NCI-H2081 (cell line): Measurements from ENCODE around the gene AUTS2.

Experiments used
- DNase-seq, 2 experiments: peaks; one replicate each; lab custom pipeline; 2025; lab: John Stamatoyannopoulos, UW

AUTS2 gene

GRCh38 chr7:69939317-69939716 is 341.0 kb downstream of the AUTS2 start:
- DNase-seq: no peak

GRCh38 chr7:69941077-69941651 is 342.9 kb downstream of the AUTS2 start:
- DNase-seq: no peak

DNA sequence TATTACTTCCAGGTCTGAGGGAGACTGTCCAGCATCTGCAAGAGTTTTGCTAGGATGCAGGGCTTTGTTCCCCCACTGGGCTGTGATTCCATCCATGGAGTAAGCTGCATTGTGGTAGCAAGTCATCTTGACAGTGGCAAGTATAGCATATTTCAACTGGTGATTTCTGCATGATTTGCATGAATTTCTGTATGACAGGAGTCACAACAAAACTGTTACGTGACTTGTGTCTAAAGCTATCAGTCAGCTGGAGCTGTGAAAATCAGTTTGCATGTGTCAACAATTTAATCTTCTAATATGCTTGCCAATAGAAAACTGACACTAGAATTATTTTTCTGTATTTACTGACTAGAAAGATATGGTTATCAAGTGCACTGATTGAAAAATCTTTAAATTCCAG is 344.3 kb downstream of the AUTS2 start:
- no peak for DNase-seq

DNA sequence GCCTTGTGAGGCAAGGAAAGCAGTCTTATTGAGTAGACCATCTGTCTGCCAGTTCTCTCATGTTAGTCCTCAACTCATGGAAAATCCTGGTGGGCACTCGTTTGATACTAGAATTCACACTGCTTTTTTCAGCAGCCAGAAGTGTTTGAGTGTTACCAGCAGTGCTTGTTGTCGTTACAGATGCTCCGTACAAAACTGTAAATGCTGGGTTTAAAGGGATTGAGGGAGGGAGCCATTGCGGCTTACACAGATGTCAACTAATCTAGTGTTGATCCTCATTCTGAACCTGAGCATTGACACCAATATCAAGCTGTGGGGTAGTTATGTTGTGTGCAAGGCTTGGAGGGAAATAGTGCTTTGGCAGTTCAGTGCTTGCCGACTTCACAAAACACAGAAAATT is 348.6 kb downstream of the AUTS2 start:
- DNase-seq: no peak

DNA sequence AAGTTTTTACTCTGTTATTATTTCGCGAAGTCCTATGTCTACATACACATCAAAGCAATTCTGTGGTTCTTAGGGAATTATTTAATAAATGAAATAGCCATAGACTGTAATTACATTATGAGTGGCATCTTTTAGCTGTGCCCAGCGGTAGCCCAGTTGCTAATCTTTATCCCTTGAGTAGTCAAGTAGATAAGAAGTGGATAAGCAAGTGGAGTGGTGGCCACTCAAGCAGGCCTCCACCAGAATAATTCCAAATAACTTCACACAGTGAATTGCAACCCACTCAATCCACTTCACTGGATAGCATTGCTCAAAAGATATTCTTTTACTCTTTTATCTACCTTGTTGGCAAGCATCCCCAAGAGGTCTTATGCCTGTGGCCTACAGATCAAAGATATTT is 349.7 kb downstream of the AUTS2 start:
- no peak for DNase-seq

GRCh38 chr7:69949122-69949521 is 350.8 kb downstream of the AUTS2 start:
- no peak for DNase-seq

DNA sequence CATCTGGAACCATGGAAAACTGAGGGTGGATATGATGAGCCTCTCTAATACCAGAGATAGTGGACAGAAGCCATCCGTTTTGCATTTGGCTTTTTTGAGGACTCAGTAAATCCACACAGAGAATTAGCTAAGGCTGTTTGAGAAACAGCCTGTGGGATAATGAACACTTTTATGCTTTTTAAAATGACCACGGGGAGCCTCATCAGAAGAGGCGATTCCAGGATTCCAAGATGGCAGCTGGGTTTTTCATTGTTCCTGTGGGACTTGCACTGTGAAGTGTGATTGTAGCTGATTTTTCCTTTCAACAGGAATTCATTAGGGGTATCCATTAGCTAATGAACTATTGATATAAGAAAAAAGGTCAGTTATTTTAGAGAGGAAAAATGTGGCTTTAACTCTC is 353.2 kb downstream of the AUTS2 start:
- DNase-seq: no peak

GRCh38 chr7:69953136-69954067 is 355.1 kb downstream of the AUTS2 start:
- no peak for DNase-seq

- DNase-seq: no peak
These were observed 358.3 kb downstream of the AUTS2 start for GRCh38 chr7:69956541-69956940.

DNA sequence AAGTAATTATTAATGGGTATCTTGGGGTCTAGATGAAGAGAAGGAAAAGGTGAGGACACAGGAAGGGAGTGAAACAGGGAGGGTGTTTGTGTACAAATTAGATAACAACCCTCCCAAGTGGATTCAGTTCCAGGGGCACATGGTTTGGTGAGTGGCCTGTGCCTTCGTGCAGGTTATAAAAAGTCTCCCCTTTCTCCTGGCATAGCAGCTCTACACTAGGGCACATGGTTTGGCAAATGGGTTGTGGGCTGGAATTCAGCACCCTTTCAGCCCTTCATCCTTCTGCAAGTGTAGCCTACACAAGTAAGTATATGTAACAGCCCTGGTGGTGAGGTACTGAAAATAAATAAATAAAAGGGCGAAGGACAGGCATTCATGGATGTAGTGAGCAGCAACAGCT is 359.4 kb downstream of the AUTS2 start:
- no peak for DNase-seq

DNA sequence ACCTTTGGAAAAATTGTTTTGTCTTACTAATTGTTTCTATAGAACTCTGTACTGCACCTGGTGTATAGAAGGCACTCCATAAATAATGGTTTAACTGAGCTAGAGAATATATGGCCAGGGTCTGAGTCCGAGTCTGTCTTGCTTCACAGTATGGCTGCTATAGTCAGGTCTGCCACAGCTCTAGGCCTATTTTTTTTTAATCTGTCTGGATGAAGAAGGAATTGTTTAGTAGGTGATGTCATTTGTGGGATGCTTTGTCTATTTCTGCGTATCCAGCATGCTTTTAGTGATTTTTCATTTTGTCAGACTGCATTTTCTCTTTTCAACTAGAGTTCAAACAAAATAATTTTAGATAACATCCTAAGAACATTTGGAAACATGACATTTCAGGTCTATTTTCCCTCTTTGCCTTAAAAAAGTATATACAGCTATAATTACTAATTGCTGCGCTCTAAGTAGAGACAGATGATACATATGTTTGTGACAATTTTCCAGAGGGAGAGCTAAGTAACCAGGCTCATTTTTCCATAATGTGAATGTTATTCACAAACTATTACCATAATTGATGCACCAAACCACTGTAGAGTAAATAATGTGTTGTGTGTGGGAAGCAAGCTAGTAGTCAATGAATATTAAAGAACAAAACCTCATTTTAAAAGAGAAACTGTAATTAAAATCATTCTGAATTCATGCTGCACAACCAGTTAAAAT is 361.7 kb downstream of the AUTS2 start:
- DNase-seq: peak in 1 of 2 experiments; percentile 53

GRCh38 chr7:69961436-69961835 is 363.2 kb downstream of the AUTS2 start:
- DNase-seq: no peak

- peak in 1 of 2 experiments; percentile 45 for DNase-seq
These were observed 364.2 kb downstream of the AUTS2 start for GRCh38 chr7:69962186-69963065.

DNA sequence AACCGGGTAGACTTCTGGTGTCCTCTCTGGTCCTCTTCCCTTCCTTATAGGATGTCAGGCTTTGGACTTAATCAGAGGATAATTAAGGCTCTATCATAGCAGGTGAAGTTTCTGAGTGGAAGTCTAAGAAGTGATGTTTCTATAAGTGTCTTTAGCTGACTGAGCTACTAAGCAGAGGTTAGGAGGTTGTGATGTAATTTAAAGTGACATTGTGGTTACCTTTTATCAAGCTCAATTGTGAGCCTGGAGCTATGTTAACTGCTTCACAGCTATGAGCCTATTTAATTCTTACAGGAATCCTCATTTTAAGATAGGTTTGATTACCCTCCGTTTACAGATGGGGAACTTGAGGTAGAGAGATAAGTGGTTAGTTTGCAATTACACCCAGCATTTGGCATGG is 365.1 kb downstream of the AUTS2 start:
- no peak for DNase-seq

- peak in 1 of 2 experiments; percentile 38 for DNase-seq
These were observed 368.7 kb downstream of the AUTS2 start for GRCh38 chr7:69966766-69967591.

- DNase-seq: peak in 1 of 2 experiments; percentile 3
These were observed 369.6 kb downstream of the AUTS2 start for GRCh38 chr7:69967689-69968450.

- DNase-seq: no peak
These were observed 370.8 kb downstream of the AUTS2 start for GRCh38 chr7:69968969-69969556.

GRCh38 chr7:69981646-69982045 is 383.4 kb downstream of the AUTS2 start:
- DNase-seq: no peak

DNA sequence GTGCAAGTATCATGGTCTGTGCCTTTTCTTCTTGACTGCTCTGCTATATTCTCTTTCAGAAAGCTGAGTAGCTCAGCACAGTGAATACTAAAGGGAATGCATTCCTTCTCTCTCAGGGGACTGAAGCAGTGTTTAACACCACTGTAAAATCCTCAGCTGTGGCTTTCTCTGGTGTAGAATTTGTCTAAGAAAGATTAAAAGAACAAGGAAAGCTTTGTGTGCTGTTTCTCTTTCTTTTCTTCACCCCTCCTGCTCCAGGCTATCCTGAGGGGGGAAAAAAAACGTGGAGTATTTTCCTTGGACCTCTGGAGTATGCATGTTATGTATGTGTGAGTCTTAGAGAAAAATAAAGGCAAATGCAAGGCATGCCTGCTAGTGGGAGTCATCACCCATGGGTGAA is 383.9 kb downstream of the AUTS2 start:
- DNase-seq: no peak

GRCh38 chr7:69989551-69989950 is 391.3 kb downstream of the AUTS2 start:
- DNase-seq: no peak
